ENCODE measurements around the gene ZNF586. TPM values are rescaled to one million over a fixed set of nuclear protein-coding genes. Genes with fewer than 3 reads are reported as not detected.
"Not testable (repeated sequence)": the region's sequence is repeated elsewhere in the genome, so short reads cannot be mapped to it uniquely, and the experiment has no call there.

ZNF586 gene
- total RNA-seq, 1 donor from 2014 or later = 31.6 TPM

- DNase-seq (ENCODE audit: low spot score) = not testable (repeated sequence)
Measured at GRCh38 chr19:57823155-57823554, 53.7 kb downstream of the ZNF586 start.

- DNase-seq (ENCODE audit: low spot score) = not testable (repeated sequence)
Measured at GRCh38 chr19:57823608-57824007, 54.1 kb downstream of the ZNF586 start.

- no peak for DNase-seq (ENCODE audit: low spot score)
Measured at GRCh38 chr19:57825511-57825910, 56.0 kb downstream of the ZNF586 start.

GRCh38 chr19:57829316-57829715, 59.8 kb downstream of the ZNF586 start:
- DNase-seq (ENCODE audit: low spot score) = no peak

- no peak for DNase-seq (ENCODE audit: low spot score)
Measured at GRCh38 chr19:57830071-57830602, 60.7 kb downstream of the ZNF586 start, which contains the start of gene ZNF587B. Gene ZNF587B, plus strand, starts transcription at chr19:57830299. Its CDS starts 230 bp downstream, at chr19:57830529.

Other genes with a start within 250 kb of the ZNF586 start
- gene ZNF549, start 242.3 kb upstream of the ZNF586 start, total RNA-seq = 12.2 TPM
- gene ZNF550, start 209.8 kb upstream of the ZNF586 start, total RNA-seq = 16.4 TPM
- 8.6 TPM for gene ZNF416, start 190.8 kb upstream of the ZNF586 start, total RNA-seq
- gene ZIK1, start 185.5 kb upstream of the ZNF586 start, total RNA-seq = 8.1 TPM
- gene ZNF530, start 169.8 kb upstream of the ZNF586 start, total RNA-seq = 5.3 TPM
- gene ZNF134, start 155.4 kb upstream of the ZNF586 start, total RNA-seq = 25.0 TPM
- 29.7 TPM for gene ZNF211, start 136.5 kb upstream of the ZNF586 start, total RNA-seq
- gene ZSCAN4, start 100.7 kb upstream of the ZNF586 start, total RNA-seq = 1.7 TPM
- gene ZNF551, start 87.7 kb upstream of the ZNF586 start, total RNA-seq = 21.5 TPM
- 14.2 TPM for gene ZNF154, start 60.5 kb upstream of the ZNF586 start, total RNA-seq
- 10.9 TPM for gene ZNF671, start 42.1 kb upstream of the ZNF586 start, total RNA-seq
- gene ZNF776, start 22.9 kb upstream of the ZNF586 start, total RNA-seq = 22.2 TPM
- 67.1 TPM for gene ZNF552, start 45.2 kb downstream of the ZNF586 start, total RNA-seq
- 38.3 TPM for gene ZNF587B, start 60.6 kb downstream of the ZNF586 start, total RNA-seq
- gene ZNF587, start 80.2 kb downstream of the ZNF586 start, total RNA-seq = 60.2 TPM
- 51.7 TPM for gene ZNF814, start 119.4 kb downstream of the ZNF586 start, total RNA-seq
- 27.1 TPM for gene ZNF417, start 146.9 kb downstream of the ZNF586 start, total RNA-seq
- 12.1 TPM for gene ZNF418, start 165.7 kb downstream of the ZNF586 start, total RNA-seq
- gene ZNF256, start 178.0 kb downstream of the ZNF586 start, total RNA-seq = 10.6 TPM
- gene C19orf18, start 204.9 kb downstream of the ZNF586 start, total RNA-seq = 2.2 TPM
- gene ZNF606, start 233.1 kb downstream of the ZNF586 start, total RNA-seq = 28.1 TPM

All from ureter (tissue), 1 donor.